Loucy (cell line): ENCODE data around the gene IRF2BP1.

ENCODE experiments used
- H2AFZ ChIP-seq: fragments of 200-600 bp; sonication (generic); 2 replicates; pipeline ENCODE4 v1.6.0; 2016; ENCODE audit warnings: antibody characterized with exemption, mild to moderate bottlenecking, low read length, moderate library complexity
- H3F3A ChIP-seq: fragments of 200-600 bp; 2 replicates; pipeline ENCODE4 v1.6.0; 2016; ENCODE audit warnings: antibody characterized with exemption, low read depth, mild to moderate bottlenecking
- H3K27me3 ChIP-seq: fragments of 200-600 bp; sonication (generic); 2 replicates; pipeline ENCODE4 v1.6.1; 2014; ENCODE audit warnings: low read length, mild to moderate bottlenecking; ENCODE audit not compliant: insufficient read depth, poor library complexity, severe bottlenecking
- H3K36me3 ChIP-seq: fragments of 200-600 bp; sonication (generic); 2 replicates; pipeline ENCODE4 v1.6.1; 2016; ENCODE audit warnings: low read length; ENCODE audit not compliant: insufficient read depth
- H3K4me1 ChIP-seq: fragments of 200-600 bp; sonication (generic); 2 replicates; pipeline ENCODE4 v1.5.1; 2014; ENCODE audit warnings: low read length, mild to moderate bottlenecking; ENCODE audit not compliant: insufficient read depth, poor library complexity, severe bottlenecking
- H3K4me2 ChIP-seq: fragments of 200-600 bp; sonication (generic); 2 replicates; pipeline ENCODE4 v1.6.0; 2014; ENCODE audit warnings: antibody characterized with exemption, low read length, low read depth, mild to moderate bottlenecking; ENCODE audit not compliant: poor library complexity, severe bottlenecking
- H3K4me3 ChIP-seq: fragments of 200-600 bp; sonication (generic); 2 replicates; pipeline ENCODE4 v1.5.1; 2014; ENCODE audit warnings: low read length, mild to moderate bottlenecking, mixed read lengths; ENCODE audit not compliant: poor library complexity, severe bottlenecking
- H3K79me2 ChIP-seq: fragments of 200-600 bp; sonication (generic); 2 replicates; pipeline ENCODE4 v1.6.1; 2014; ENCODE audit warnings: low read length; ENCODE audit not compliant: insufficient read depth
- H3K9ac ChIP-seq: fragments of 200-600 bp; sonication (generic); 2 replicates; pipeline ENCODE4 v1.6.0; 2014; ENCODE audit warnings: mild to moderate bottlenecking, low read depth, low read length, moderate library complexity; ENCODE audit not compliant: poor library complexity, severe bottlenecking
- H3K9me2 ChIP-seq: fragments of 200-600 bp; sonication (generic); replicated peaks from 2 replicates; pipeline ENCODE4 v1.6.1; 2016; ENCODE audit warnings: low read depth, low read length, mixed read lengths
- H3K9me3 ChIP-seq: fragments of 200-600 bp; sonication (generic); 2 replicates; pipeline ENCODE4 v1.6.1; 2014; ENCODE audit warnings: mild to moderate bottlenecking, antibody characterized with exemption, low read length, low read depth; ENCODE audit not compliant: insufficient read depth
- H4K20me1 ChIP-seq: fragments of 200-600 bp; sonication (generic); 2 replicates; pipeline ENCODE4 v1.6.0; 2014; ENCODE audit warnings: antibody characterized with exemption, low read length, mild to moderate bottlenecking; ENCODE audit not compliant: insufficient read depth, poor library complexity, severe bottlenecking
- EZH2phosphoT487 ChIP-seq: fragments of 200-600 bp; IDR thresholded peaks from 2 replicates; pipeline ENCODE4 v1.6.1; 2018; ENCODE audit warnings: antibody characterized with exemption, mild to moderate bottlenecking, moderate library complexity, borderline replicate concordance
- TF ChIP-seq, protein P1 (sequence below): fragments of 200-600 bp; sonication (generic); conservative IDR thresholded peaks from 2 replicates; pipeline ENCODE4 v1.5.1; 2014; ENCODE audit warnings: mild to moderate bottlenecking, antibody characterized with exemption, low read length

The IRF2BP1 gene

DNA sequence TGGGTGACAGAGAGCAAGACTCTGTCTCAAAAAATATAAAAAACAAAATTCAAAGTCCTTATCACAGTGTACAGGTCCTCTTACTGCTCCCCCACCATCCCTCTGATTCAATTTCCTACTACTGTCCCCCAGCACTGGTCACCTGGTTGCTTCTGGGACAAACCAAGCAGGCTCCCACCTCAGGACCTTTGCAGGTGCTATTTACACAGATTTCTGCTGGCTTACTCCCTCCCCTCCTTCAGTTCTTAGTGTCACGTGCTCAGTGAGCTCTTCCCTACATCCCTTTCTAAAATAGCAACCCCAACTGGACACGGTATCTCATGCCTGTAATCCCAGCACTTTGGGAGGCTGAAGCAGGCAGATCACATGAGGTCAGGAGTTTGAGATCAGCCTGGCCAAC is 6.0 kb downstream of the IRF2BP1 start:
- TF ChIP-seq, protein P1, sequence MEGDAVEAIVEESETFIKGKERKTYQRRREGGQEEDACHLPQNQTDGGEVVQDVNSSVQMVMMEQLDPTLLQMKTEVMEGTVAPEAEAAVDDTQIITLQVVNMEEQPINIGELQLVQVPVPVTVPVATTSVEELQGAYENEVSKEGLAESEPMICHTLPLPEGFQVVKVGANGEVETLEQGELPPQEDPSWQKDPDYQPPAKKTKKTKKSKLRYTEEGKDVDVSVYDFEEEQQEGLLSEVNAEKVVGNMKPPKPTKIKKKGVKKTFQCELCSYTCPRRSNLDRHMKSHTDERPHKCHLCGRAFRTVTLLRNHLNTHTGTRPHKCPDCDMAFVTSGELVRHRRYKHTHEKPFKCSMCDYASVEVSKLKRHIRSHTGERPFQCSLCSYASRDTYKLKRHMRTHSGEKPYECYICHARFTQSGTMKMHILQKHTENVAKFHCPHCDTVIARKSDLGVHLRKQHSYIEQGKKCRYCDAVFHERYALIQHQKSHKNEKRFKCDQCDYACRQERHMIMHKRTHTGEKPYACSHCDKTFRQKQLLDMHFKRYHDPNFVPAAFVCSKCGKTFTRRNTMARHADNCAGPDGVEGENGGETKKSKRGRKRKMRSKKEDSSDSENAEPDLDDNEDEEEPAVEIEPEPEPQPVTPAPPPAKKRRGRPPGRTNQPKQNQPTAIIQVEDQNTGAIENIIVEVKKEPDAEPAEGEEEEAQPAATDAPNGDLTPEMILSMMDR: no peak
- TF ChIP-seq EZH2phosphoT487: no peak
- H3K27me3 ChIP-seq: no peaks in the 10 kb centered on the region
- no peaks in the 10 kb centered on the region for H3F3A ChIP-seq
- H3K36me3 ChIP-seq: no peaks in the 10 kb centered on the region
- no peak overlapping the region for H3K4me3 ChIP-seq
- H3K9ac ChIP-seq: no peak overlapping the region
- peaks cover 35% of the 10 kb centered on the region for H3K4me1 ChIP-seq
- no peaks in the 10 kb centered on the region for H3K9me3 ChIP-seq
- no peak overlapping the region for H3K4me2 ChIP-seq
- H3K79me2 ChIP-seq: peaks cover 22% of the 10 kb centered on the region
- no peaks in the 10 kb centered on the region for H3K9me2 ChIP-seq
- peaks cover 23% of the 10 kb centered on the region for H4K20me1 ChIP-seq
- no peak overlapping the region for H2AFZ ChIP-seq

DNA sequence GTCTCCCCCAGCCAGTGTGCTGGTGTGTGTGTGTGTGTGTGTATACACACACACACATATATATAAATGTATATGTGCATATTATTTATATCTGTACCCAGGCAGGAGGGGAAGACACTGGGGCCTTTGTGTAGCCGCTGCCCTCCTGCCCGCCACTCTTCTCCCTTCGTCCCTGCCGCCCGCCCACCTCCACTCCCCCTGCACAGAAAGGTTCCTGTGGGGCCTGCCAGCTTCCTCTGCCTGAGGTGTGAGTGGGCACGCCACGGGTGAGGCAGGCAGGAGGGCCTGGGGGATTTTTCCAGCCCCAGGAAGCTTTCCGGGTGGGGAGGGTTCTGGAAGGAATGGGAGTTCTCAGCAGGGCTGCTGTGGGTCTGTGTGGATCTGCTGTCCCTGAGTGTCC is 6.9 kb downstream of the IRF2BP1 start:
- Histone ChIP-seq H3K4me3 (no peak overlapping the region), H3K9me3 (no peaks in the 10 kb centered on the region), H3K36me3 (no peaks in the 10 kb centered on the region), H3K79me2 (peaks cover 13% of the 10 kb centered on the region), H3K9ac (no peak overlapping the region), H2AFZ (no peak overlapping the region), H3K27me3 (no peaks in the 10 kb centered on the region), H4K20me1 (peaks cover 14% of the 10 kb centered on the region), H3K9me2 (no peaks in the 10 kb centered on the region), H3K4me1 (peaks cover 35% of the 10 kb centered on the region), H3K4me2 (no peak overlapping the region), H3F3A (no peaks in the 10 kb centered on the region)
- TF ChIP-seq EZH2phosphoT487: no peak
- TF ChIP-seq, protein P1: no peak

DNA sequence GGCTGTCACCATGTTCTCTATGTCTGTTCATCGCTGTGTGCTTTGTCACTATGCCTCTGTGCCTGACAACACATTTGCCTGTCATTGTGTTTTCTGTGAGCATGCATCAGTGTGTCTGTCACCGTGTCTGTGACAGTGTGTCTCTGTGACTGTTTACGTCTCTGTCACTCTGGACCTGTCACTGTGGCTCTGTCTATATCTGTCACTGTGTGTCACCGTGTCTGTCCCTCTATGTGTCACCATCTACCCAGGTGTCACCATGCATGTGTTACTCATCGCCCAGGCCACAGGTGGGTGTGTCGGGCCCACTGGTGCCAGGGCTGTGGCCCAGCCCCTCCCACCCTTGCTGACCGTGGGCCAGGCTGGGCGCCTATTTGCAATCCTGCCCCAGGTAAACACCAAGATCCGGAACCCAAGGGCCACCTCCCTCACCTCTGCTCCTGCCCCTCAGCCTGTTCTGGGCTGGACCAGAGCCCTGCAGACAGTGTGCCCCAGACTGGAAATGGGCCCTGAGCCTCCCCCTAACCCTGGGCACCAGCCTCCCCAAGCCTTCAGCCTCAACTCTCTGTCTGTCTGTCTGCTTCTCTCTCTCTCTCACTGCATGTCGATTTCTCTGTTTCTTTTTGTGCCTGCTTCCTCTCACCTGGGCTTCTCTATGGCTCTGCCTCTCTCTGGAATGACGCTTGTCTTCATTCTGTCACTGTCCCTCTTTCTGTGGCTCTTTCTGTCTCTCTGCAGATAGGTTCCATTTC is 7.7 kb downstream of the IRF2BP1 start:
- H4K20me1 ChIP-seq: peaks cover 8% of the 10 kb centered on the region
- no peaks in the 10 kb centered on the region for H3K27me3 ChIP-seq
- no peaks in the 10 kb centered on the region for H3K9me3 ChIP-seq
- H3K9ac ChIP-seq: no peak overlapping the region
- H2AFZ ChIP-seq: no peak overlapping the region
- H3F3A ChIP-seq: no peaks in the 10 kb centered on the region
- H3K36me3 ChIP-seq: no peaks in the 10 kb centered on the region
- H3K4me1 ChIP-seq: peaks cover 30% of the 10 kb centered on the region
- no peak overlapping the region for H3K4me3 ChIP-seq
- H3K4me2 ChIP-seq: no peak overlapping the region
- peaks cover 6% of the 10 kb centered on the region; the same call in 1 of the 2 replicates for H3K79me2 ChIP-seq
- H3K9me2 ChIP-seq: no peaks in the 10 kb centered on the region
- TF ChIP-seq, protein P1: no peak
- TF ChIP-seq EZH2phosphoT487: no peak
